HG03280 (cell line): ENCODE measurements around the gene ANKRD18B.
"Not testable (repeated sequence)": the region's sequence is repeated elsewhere in the genome, so short reads cannot be mapped to it uniquely, and the experiment has no call there.

Experiments used
- ATAC-seq: cut with Tn5 transposase; IDR thresholded peaks from one replicate; pipeline ENCODE4 v1.9.1; 2021; ENCODE audit warnings: mild to moderate bottlenecking, moderate library complexity; ENCODE audit not compliant: unreplicated experiment

Gene ANKRD18B

GRCh38 chr9:33523397-33524305 lies at the start of gene ANKRD18B:
ANKRD18B (plus strand) TSS chr9:33524251; CDS start chr9:33524490, 239 bp downstream.
- not testable (repeated sequence) for ATAC-seq

- ATAC-seq, result no peak
Observed at GRCh38 chr9:33475357-33475756, 48.7 kb upstream of the ANKRD18B start.

GRCh38 chr9:33476503-33476902 lies 47.5 kb upstream of the ANKRD18B start:
- no peak for ATAC-seq

- ATAC-seq, result no peak
Observed at GRCh38 chr9:33480106-33480505, 43.9 kb upstream of the ANKRD18B start.

- ATAC-seq, result no peak
Observed at GRCh38 chr9:33480976-33481375, 43.1 kb upstream of the ANKRD18B start.

- not testable (repeated sequence) for ATAC-seq
Observed at GRCh38 chr9:33485312-33485711, 38.7 kb upstream of the ANKRD18B start.

GRCh38 chr9:33489066-33489465 lies 35.0 kb upstream of the ANKRD18B start:
- ATAC-seq, result no peak

- not testable (repeated sequence) for ATAC-seq
Observed at GRCh38 chr9:33493819-33494218, 30.2 kb upstream of the ANKRD18B start.

- ATAC-seq, result no peak
Observed at GRCh38 chr9:33498387-33498786, 25.7 kb upstream of the ANKRD18B start.

GRCh38 chr9:33506626-33507370 lies 17.3 kb upstream of the ANKRD18B start:
- no peak for ATAC-seq

GRCh38 chr9:33510262-33511183 lies 13.5 kb upstream of the ANKRD18B start:
- no peak for ATAC-seq

- not testable (repeated sequence) for ATAC-seq
Observed at GRCh38 chr9:33511184-33511517, 12.9 kb upstream of the ANKRD18B start.

- ATAC-seq, result not testable (repeated sequence)
Observed at GRCh38 chr9:33512535-33512934, 11.5 kb upstream of the ANKRD18B start.

- ATAC-seq, result not testable (repeated sequence)
Observed at GRCh38 chr9:33515342-33515995, 8.6 kb upstream of the ANKRD18B start.

GRCh38 chr9:33516397-33516796 lies 7.7 kb upstream of the ANKRD18B start:
- ATAC-seq, result not testable (repeated sequence)

- ATAC-seq, result no peak
Observed at GRCh38 chr9:33517373-33517772, 6.7 kb upstream of the ANKRD18B start.

GRCh38 chr9:33517934-33518577 lies 6.0 kb upstream of the ANKRD18B start:
- ATAC-seq, result not testable (repeated sequence)

- ATAC-seq, result not testable (repeated sequence)
Observed at GRCh38 chr9:33521861-33522260, 2.2 kb upstream of the ANKRD18B start.

- no peak for ATAC-seq
Observed at GRCh38 chr9:33524306-33524947, 376 bp downstream of the ANKRD18B start.
